HG02571 (cell line): Measurements from ENCODE around the gene MAML3.

Source experiments
- ATAC-seq: cut with Tn5 transposase; IDR thresholded peaks from one replicate; pipeline ENCODE4 v1.9.1; 2021; ENCODE audit warnings: mild to moderate bottlenecking, moderate library complexity; ENCODE audit not compliant: unreplicated experiment

MAML3 gene

DNA sequence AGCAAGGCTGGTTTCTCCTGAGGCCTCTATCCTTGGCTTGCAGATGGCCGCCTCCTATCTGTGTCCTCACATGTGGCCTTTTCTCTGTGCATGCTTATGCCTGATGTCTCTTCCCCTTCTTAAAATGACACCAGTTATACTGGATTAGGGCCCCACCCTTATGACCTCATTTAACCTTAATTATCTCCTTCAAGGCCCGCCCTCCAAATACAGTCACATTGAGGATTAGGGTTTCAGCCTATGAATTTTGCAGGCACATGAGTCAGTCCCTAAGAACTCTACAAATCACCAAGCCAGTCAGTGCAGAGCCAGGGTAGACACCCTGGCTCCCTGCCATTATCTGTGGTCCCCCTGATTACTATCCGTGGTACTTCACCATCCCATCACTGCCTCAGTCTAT is 51.6 kb downstream of the MAML3 start:
- ATAC-seq: no peak

- ATAC-seq: no peak
These were observed 53.2 kb downstream of the MAML3 start for GRCh38 chr4:140100771-140101170.

DNA sequence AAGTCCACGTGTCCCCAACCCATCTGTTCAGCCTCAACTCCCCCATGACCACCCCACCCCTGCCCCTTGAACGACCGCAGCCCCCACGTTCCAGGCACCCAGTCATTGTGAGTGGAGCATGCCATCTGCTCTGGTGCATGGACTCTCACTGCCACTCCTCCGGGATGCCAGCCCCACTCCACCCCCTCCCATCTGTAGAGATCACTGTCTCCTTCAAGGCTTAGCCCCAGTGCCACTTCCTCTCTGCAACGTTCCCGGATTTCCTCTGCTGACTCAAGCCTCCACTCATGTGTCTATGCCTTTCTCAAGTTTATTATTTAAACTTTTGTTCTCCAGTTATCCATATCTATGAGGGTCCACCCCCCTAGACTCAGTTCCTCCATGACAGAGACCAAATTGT is 54.0 kb downstream of the MAML3 start:
- ATAC-seq: no peak

DNA sequence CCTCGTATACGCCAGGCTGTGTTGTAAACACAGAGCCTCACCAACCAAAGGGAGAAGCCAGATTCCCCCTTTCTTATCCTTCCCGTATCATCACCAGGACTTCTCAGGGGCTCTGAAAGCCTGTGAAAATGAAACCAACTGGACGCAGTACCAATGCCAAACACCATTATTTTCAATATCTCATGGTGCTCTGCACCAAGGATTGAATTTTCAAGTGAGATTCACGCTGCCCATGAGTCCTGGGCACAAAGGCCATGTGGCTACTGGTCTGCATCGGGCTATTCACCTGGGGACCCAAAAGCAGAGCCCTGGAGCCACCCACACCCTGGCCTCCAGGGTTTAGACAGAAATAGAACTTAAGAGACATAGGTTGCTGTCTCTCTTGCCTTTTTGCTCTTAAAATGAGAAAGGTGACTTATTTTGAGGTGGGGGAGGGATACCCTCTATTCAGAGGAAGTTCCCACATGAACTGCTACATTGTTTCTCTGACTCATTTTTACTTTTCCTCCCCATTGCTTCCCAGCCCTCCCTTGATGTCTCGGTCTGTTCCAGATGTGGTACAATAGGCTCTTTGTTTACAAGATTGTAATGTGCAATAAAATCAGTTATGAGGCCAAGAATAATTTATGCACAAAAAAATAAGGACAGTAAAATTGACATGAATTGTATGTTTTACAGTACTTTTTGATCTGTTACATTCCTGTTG is 55.4 kb downstream of the MAML3 start:
- ATAC-seq: no peak

DNA sequence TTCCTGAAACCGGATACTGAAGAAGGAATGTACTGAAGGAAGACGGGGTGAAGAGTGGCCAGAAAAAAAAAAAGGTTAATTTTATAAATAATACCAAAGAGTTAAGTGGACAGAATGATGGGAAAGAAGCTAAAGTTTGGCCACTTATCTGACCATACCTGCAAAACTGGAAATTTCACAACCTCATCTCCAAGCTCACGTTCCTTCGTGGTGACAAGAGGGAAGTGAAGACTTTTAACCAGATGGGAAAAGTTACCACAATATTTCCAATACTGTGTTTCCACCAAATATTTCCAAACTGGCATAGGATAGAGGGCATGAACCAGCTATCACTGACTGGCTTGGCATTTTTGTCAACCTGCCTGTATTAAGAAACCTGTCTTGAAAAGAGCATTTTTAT is 56.4 kb downstream of the MAML3 start:
- no peak for ATAC-seq

DNA sequence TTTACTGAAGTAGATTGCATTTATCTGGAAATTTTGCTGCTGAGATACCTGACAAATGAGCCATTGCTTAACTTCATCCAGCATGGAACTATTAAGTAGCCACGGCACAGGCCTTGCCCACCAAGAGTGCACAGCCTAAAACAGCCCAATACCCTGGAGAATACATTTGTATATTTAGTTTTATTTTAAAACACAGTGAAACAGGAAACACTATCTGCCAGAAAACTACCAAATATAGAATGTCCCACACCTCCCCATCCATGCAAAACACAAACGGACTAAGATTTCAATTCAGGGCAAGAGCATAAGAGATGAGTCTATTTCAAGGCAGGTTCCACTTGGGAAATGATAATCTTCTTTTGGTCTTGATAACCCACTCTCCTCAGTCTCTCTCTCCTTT is 57.1 kb downstream of the MAML3 start:
- no peak for ATAC-seq

DNA sequence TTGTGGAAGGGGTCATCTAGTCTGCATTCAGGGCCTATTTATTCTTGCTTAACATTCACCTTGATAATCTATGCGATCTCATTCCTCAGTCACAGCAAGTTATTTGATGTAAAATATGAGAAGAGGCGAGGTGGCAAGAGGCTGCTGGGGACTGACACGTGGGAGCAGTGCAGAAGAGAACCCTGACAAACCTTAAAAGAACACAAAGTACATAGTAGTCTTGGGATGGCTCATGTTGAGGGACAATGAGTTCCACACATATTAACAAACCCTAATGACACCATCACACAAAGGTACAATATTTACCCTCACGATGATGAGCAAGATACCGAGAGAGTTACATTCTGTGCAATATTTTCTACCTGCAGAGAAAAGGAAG is 57.5 kb downstream of the MAML3 start:
- ATAC-seq: no peak

DNA sequence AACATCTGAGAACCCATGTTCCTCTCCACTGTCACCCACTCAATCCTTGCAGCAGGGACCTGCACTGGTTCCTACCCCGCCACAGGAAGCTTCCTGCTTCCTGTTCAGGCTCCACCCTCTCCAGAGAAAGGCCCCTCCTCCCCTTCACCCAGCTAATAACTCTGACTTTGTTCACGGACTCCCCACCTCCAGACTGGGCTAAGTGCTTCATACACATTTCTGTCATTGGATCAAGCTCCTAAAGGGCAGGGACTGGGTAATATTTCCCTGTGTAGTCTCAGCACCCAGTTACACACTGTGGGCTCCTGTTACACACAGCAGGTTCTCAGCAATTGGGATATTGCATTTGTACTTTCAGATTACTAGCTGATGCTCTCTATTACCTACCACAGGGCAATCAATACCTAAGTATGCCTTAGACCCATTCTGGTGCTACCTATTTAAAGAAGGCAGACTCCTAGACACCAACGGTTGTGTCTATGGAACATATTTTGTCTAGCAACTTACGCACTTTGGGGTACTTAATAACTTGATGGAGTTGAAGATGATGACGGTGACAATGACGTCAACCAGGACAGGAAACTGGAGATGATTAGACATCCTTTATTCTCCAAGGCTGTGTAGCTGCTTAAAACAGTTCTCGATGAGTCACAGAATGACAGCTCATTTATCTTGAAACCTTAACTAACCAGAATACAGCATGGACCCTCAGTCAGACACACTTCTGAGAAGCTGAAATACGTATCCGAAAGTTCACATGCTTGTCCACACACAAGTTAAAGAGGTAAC is 58.1 kb downstream of the MAML3 start:
- ATAC-seq: no peak

DNA sequence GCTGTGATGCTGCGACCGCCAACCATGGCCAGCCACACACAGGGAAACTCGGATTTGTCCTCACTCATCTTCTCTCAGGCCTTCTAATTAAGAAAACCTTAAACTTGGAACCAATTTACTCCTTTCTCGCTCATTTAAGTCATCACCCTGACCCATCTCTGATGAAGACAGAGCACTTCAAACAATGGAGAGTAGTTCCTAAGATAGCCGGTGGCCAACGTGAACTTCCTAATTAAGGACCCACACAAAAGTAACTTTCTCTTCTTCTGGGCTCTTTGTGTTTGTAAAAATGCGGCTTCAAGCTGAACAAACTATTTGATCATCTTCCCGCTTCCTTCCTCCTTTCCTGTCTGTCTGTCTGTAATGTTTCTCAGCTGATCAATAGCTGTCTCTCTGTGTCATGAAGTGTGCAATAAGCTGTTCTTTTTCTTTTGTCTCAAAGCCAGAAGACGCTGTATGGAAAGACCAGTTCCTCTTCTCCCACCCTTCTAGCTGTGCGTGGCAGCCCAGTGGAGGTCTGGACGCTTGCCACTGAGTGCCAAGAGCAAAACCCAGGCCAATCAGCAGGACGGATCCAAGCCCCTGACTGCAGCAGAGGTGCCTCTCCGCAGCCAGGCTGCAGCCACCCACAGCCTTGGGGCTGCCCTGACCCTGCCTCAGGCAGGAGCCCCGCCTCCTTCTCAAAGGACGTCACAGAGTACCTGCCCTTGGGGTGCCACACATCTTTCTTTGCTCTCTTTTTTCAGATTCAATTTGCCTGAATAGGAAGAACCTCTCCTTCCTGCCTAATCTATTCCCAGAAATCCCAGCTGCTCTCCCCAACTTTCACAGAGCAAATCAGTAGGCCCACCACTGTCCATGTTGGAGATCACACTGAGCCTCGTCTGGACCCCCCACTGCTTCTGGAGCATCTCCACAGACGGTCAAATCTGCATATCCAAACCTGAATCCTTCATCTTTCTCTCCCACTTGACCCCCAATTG is 59.3 kb downstream of the MAML3 start:
- ATAC-seq: no peak

DNA sequence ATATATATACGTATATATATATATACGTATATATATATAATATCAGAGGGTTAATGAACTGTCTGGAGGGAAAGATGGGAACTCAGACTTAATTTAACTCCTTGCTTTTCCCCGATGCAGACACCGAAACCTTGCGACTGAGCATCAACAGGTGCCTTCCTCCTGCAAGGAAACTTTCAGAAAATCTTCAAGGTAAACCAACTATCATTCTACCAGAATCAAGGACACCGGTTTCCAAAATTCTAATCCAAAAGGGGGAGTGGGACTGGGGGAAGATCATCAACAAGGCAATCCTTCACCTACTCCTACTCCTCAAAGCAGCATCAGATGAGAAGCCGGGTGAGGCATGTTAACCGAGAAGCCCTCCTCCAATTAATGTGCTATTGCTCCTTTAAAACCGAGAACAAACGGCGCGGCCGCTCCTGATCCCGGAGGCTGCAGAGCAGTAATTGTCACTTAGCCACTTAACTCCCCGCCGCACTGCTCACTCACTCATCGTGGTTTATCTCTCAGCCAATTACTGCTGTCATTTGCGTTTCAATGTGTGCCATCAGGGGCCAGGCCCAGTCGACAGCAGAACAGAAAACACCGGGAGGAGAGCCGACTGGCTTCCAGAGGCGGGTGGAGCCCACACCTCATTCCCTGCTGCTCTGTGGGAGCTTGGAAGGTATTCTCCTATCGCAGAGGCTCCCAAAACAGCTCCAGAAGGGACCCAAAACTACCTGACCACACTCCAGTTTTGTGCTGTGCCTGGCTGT is 61.7 kb downstream of the MAML3 start:
- no peak for ATAC-seq

GRCh38 chr4:140091305-140091704 is 62.7 kb downstream of the MAML3 start:
- ATAC-seq: no peak

DNA sequence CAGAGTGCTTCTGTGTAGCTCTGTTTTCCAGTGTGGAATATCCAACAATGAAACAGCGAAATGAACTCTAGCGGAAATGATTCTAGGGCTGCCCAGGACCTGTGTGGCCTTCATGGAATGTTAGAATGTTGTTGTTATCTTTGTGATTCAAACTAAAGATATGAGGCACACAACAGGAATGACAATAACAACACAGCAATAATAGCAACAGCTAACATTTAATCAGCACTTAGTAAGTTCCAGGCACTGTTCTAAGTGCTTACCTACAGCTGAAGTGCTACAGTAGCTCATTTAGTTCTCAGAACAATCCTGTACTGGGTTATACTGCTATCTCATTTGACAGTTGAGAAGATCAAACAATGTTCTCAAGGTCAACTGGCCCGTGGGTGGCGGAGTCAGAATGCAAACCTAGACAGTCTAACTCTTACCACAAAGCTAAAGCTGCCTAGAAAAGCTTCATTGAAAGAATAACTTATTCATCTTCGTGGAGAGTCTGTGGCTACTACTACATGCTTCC is 63.7 kb downstream of the MAML3 start:
- ATAC-seq: no peak

- no peak for ATAC-seq
These were observed 64.8 kb downstream of the MAML3 start for GRCh38 chr4:140089216-140089615.

- ATAC-seq: no peak
These were observed 65.5 kb downstream of the MAML3 start for GRCh38 chr4:140088323-140088967.

DNA sequence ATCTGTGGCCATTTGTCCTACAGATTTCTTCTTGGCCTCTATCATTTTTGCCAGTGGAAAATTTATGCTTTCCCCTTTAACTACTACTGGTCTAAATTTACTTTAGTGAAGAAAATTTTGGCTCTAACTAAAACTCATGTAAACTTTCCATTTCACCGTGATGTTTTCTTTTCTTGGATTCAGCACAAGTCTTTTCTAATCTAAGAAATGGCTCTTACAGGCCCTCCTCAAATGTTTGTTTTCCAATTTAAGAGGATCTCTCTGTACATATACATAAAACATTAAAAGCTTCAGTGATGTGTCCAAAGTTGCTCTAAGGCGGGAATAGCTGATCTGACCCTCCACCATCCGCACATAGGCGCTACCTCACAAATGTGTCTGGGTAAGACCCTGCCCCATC is 68.1 kb downstream of the MAML3 start:
- ATAC-seq: no peak

DNA sequence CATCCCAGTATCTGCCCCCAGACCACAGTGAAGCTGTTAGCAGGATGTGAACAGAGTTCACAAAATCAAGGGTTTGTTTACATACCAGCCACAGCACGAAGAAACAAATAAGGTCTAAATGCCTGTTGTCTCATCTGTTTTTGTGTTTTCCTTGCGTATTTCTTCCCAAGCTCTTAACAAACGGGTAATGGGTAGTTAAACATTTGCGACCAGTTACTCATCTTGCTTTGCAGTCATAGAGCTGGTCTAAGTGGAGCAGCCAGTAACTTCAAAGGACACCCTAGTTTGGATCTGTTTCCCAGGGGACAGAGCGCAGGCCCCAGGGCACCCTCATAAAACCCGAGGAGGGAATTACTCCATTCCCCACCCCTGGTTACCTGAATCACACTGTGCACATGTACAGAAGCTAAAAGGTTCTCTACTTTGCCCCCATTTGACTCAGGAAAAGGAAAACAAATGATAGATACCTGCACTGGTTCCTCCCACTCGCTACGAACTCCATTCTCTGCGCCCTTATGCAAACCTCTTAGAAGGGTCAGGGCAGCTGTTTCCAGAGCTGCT is 68.8 kb downstream of the MAML3 start:
- no peak for ATAC-seq

GRCh38 chr4:140084385-140084784 is 69.6 kb downstream of the MAML3 start:
- ATAC-seq: no peak

GRCh38 chr4:140082391-140082755 is 71.6 kb downstream of the MAML3 start:
- no peak for ATAC-seq

DNA sequence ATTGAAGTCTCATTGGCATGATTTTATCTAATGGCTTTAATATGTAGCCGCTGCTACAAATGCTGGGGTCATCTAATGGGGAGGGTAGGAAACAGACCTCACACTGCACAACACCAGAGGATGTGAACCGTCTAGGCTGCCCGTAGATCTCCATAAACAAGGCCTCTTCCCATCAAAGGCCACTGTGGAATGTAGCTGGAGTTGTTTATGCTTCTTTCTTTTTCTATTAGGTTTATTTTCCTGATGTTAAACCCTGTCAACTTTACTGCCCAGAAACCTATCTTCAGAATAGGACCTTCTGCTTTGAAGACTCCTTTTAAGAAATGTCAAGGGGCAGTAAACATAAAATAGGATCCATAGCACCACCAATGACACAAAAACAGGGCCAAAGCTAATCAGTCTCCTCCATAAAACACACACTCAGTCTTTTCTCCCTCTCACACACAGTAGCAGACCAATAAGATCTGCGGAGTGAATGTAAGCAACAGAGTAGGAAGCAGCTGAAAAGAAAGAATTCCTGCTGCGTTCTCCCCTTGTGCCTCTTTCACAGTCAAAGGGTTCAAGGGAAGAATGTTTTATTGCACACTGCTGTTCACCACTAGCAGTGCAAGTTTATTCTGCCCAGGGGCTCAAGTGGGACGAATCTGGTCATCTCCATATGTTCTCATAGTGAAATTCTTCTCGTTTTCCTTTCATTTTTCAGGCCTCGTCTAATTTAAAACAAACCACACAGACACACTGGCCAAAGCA is 72.2 kb downstream of the MAML3 start:
- no peak for ATAC-seq
